HEK293 (cell line): ENCODE data around the gene ALDOA.

ENCODE experiments used
- BCL11B ChIP-seq: fragments of 450-650 bp; formaldehyde crosslinking; IDR thresholded peaks from 2 replicates; pipeline ENCODE4 v1.5.1; 2016; ENCODE audit warnings: low read depth, missing biosample characterization, missing genetic modification characterization
- FEZF1 ChIP-seq: fragments of 450-650 bp; formaldehyde crosslinking; IDR thresholded peaks from 2 replicates; pipeline ENCODE4 v1.5.1; 2016; ENCODE audit warnings: missing biosample characterization, missing genetic modification characterization
- GLI4 ChIP-seq: fragments of 450-650 bp; formaldehyde crosslinking; IDR thresholded peaks from 2 replicates; pipeline ENCODE4 v1.5.1; 2016; ENCODE audit warnings: missing biosample characterization, missing genetic modification characterization
- PRDM1 ChIP-seq: fragments of 450-650 bp; formaldehyde crosslinking; IDR thresholded peaks from 2 replicates; pipeline ENCODE4; 2016; ENCODE audit warnings: missing biosample characterization, missing genetic modification characterization
- PRDM4 ChIP-seq: fragments of 450-650 bp; formaldehyde crosslinking; IDR thresholded peaks from 2 replicates; pipeline ENCODE4 v1.5.1; 2017; ENCODE audit warnings: missing biosample characterization, missing genetic modification characterization
- PRDM6 ChIP-seq: fragments of 450-650 bp; formaldehyde crosslinking; IDR thresholded peaks from 2 replicates; pipeline ENCODE4 v1.5.1; 2017; ENCODE audit warnings: missing biosample characterization, missing genetic modification characterization
- SALL2 ChIP-seq: fragments of 450-650 bp; formaldehyde crosslinking; IDR thresholded peaks from 2 replicates; pipeline ENCODE4 v1.5.0; 2017; ENCODE audit warnings: missing biosample characterization, mild to moderate bottlenecking, missing genetic modification characterization, borderline replicate concordance
- SETDB1 ChIP-seq: IDR thresholded peaks from one replicate; pipeline ENCODE4 v1.6.1; 2017; ENCODE audit warnings: mild to moderate bottlenecking, low read length, moderate library complexity, mixed read lengths; ENCODE audit not compliant: insufficient read length
- SP7 ChIP-seq: fragments of 450-650 bp; formaldehyde crosslinking; IDR thresholded peaks from 2 replicates; pipeline ENCODE4 v1.5.1; 2016; ENCODE audit warnings: missing biosample characterization, missing genetic modification characterization
- YY1 ChIP-seq: fragments of 450-650 bp; formaldehyde crosslinking; IDR thresholded peaks from 2 replicates; pipeline ENCODE4 v1.5.1; 2018; ENCODE audit warnings: missing biosample characterization, missing genetic modification characterization
- YY2 ChIP-seq: fragments of 450-650 bp; formaldehyde crosslinking; IDR thresholded peaks from 2 replicates; pipeline ENCODE4 v1.5.1; 2016; ENCODE audit warnings: missing biosample characterization, missing genetic modification characterization
- ZFP3 ChIP-seq: fragments of 450-650 bp; formaldehyde crosslinking; IDR thresholded peaks from 2 replicates; pipeline ENCODE4 v1.5.1; 2016; ENCODE audit warnings: low read depth, missing biosample characterization, missing genetic modification characterization
- ZFP37 ChIP-seq: fragments of 450-650 bp; formaldehyde crosslinking; IDR thresholded peaks from 2 replicates; pipeline ENCODE4 v1.5.1; 2016; ENCODE audit warnings: missing biosample characterization, missing genetic modification characterization
- ZFP41 ChIP-seq: fragments of 450-650 bp; formaldehyde crosslinking; IDR thresholded peaks from 2 replicates; pipeline ENCODE4 v1.5.1; 2016; ENCODE audit warnings: missing biosample characterization, missing genetic modification characterization, borderline replicate concordance
- ZNF155 ChIP-seq: fragments of 450-650 bp; formaldehyde crosslinking; IDR thresholded peaks from 2 replicates; pipeline ENCODE4 v1.5.1; 2016; ENCODE audit warnings: missing biosample characterization, missing genetic modification characterization
- ZNF2 ChIP-seq: fragments of 450-650 bp; formaldehyde crosslinking; IDR thresholded peaks from 2 replicates; pipeline ENCODE4 v1.5.1; 2016; ENCODE audit warnings: missing biosample characterization, missing genetic modification characterization
- ZNF23 ChIP-seq: fragments of 450-650 bp; formaldehyde crosslinking; IDR thresholded peaks from 2 replicates; pipeline ENCODE4 v1.5.1; 2016; ENCODE audit warnings: missing biosample characterization, missing genetic modification characterization, borderline replicate concordance
- ZNF248 ChIP-seq: fragments of 450-650 bp; formaldehyde crosslinking; IDR thresholded peaks from 2 replicates; pipeline ENCODE4 v1.5.1; 2017; ENCODE audit warnings: missing biosample characterization, missing genetic modification characterization
- ZNF274 ChIP-seq, 2 experiments: fragments of 200-500 bp in 1 of 2; fragments of 450-650 bp in 1 of 2; sonication (Bioruptor generic) in 1 of 2; formaldehyde crosslinking in 1 of 2; IDR thresholded peaks; 2 replicates each; pipeline versions ENCODE4 v1.5.1 to v1.6.1; 2014 to 2016; ENCODE audit warnings: borderline replicate concordance in 1 of 2, inconsistent platforms in 1 of 2, low read length in 1 of 2, missing biosample characterization in 1 of 2, missing genetic modification characterization in 1 of 2
- ZNF280C ChIP-seq: fragments of 450-650 bp; formaldehyde crosslinking; IDR thresholded peaks from 2 replicates; pipeline ENCODE4 v1.5.1; 2016; ENCODE audit warnings: missing biosample characterization, missing genetic modification characterization
- ZNF416 ChIP-seq: fragments of 450-650 bp; formaldehyde crosslinking; IDR thresholded peaks from 2 replicates; pipeline ENCODE4 v1.5.1; 2016; ENCODE audit warnings: missing biosample characterization, missing genetic modification characterization
- ZNF514 ChIP-seq: fragments of 450-650 bp; formaldehyde crosslinking; IDR thresholded peaks from 2 replicates; pipeline ENCODE4 v1.5.1; 2016; ENCODE audit warnings: missing biosample characterization, missing genetic modification characterization
- ZNF521 ChIP-seq: fragments of 450-650 bp; formaldehyde crosslinking; IDR thresholded peaks from 2 replicates; pipeline ENCODE4 v1.5.1; 2017; ENCODE audit warnings: missing biosample characterization, mild to moderate bottlenecking, missing genetic modification characterization
- ZNF530 ChIP-seq: fragments of 450-650 bp; formaldehyde crosslinking; IDR thresholded peaks from 2 replicates; pipeline ENCODE4 v1.5.1; 2016; ENCODE audit warnings: low read depth, missing biosample characterization, missing genetic modification characterization
- ZNF621 ChIP-seq: fragments of 450-650 bp; formaldehyde crosslinking; IDR thresholded peaks from 2 replicates; pipeline ENCODE4 v1.5.1; 2017; ENCODE audit warnings: missing biosample characterization, missing genetic modification characterization
- ZNF660 ChIP-seq: fragments of 450-650 bp; IDR thresholded peaks from 2 replicates; pipeline ENCODE4 v1.5.1; 2018; ENCODE audit warnings: missing biosample characterization, mild to moderate bottlenecking, missing genetic modification characterization
- ZNF701 ChIP-seq: fragments of 450-650 bp; formaldehyde crosslinking; IDR thresholded peaks from 2 replicates; pipeline ENCODE4 v1.5.1; 2016; ENCODE audit warnings: missing biosample characterization, missing genetic modification characterization
- TF ChIP-seq, protein P1 (sequence below): fragments of 450-650 bp; formaldehyde crosslinking; IDR thresholded peaks from 2 replicates; pipeline ENCODE4 v1.5.1; 2016; ENCODE audit warnings: missing biosample characterization, missing genetic modification characterization
- TF ChIP-seq, protein P2 (sequence below): fragments of 450-650 bp; formaldehyde crosslinking; IDR thresholded peaks from 2 replicates; pipeline ENCODE4 v1.5.1; 2016; ENCODE audit warnings: missing biosample characterization, missing genetic modification characterization

Gene ALDOA

GRCh38 chr16:30091474-30092372 lies 26.2 kb downstream of the ALDOA start, which contains the start of gene TBX6 (continued):
- TF ChIP-seq PRDM4 (tag by site-specific recombination) (no peak), ZNF660 (tag by site-specific recombination) (peak; percentile 70), ZNF416 (tag by site-specific recombination) (no peak), ZNF280C (tag by site-specific recombination) (no peak), SP7 (tag by site-specific recombination) (no peak), ZFP41 (tag by site-specific recombination) (no peak), ZNF530 (no peak), ZFP3 (tag by site-specific recombination) (no peak), FEZF1 (tag by site-specific recombination) (no peak), ZNF514 (tag by site-specific recombination) (no peak), ZNF621 (tag by site-specific recombination) (no peak), YY2 (tag by site-specific recombination) (peak; percentile 10; the same call in 1 of the 2 replicates), SETDB1 (no peak), PRDM6 (tag by site-specific recombination) (no peak), ZNF274 (IDR thresholded peaks at IDR 0.05; ENCODE audit: low read length) (no peak), ZNF274 (tag by site-specific recombination; IDR thresholded peaks at IDR 0.05; ENCODE audit: borderline replicate concordance) (no peak), BCL11B (tag by site-specific recombination) (0 out of 2 replicates have a peak, but pooled peaks have one; percentile 33), ZNF701 (tag by site-specific recombination) (0 out of 2 replicates have a peak, but pooled peaks have one; percentile 32), ZNF155 (no peak), ZNF521 (no peak), PRDM1 (tag by site-specific recombination) (no peak), ZFP37 (tag by site-specific recombination) (no peak), SALL2 (no peak), GLI4 (tag by site-specific recombination) (no peak), ZNF23 (tag by site-specific recombination) (no peak), ZNF248 (tag by site-specific recombination) (no peak), YY1 (no peak), ZNF2 (peak; percentile 40; the same call in 1 of the 2 replicates)
- TF ChIP-seq, protein P1, sequence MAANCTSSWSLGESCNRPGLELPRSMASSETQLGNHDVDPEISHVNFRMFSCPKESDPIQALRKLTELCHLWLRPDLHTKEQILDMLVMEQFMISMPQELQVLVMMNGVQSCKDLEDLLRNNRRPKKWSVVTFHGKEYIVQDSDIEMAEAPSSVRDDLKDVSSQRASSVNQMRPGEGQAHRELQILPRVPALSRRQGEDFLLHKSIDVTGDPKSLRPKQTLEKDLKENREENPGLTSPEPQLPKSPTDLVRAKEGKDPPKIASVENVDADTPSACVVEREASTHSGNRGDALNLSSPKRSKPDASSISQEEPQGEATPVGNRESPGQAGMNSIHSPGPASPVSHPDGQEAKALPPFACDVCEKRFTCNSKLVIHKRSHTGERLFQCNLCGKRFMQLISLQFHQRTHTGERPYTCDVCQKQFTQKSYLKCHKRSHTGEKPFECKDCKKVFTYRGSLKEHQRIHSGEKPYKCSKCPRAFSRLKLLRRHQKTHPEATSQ (tag by site-specific recombination), result no peak
- TF ChIP-seq, protein P2, sequence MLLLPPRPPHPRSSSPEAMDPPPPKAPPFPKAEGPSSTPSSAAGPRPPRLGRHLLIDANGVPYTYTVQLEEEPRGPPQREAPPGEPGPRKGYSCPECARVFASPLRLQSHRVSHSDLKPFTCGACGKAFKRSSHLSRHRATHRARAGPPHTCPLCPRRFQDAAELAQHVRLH, result no peak
